HCT116 (cell line): ENCODE measurements around the gene RANBP9. TPM values are rescaled to one million over a fixed set of nuclear protein-coding genes. Genes with fewer than 3 reads are reported as not detected.

ENCODE experiments used
- ATAC-seq: fragments of 200-7000 bp; cut with Tn5 transposase; 2 replicates; pipeline ENCODE4 v1.9.1; 2020; ENCODE audit warnings: mild to moderate bottlenecking, moderate library complexity
- BruUV-seq: library from RNA; stranded (reverse); fragments of 400-500 nt; replicated peaks from 2 replicates; lab custom pipeline; 2021; lab: Mats Ljungman, UMichigan
- CTCF ChIA-PET: fragments of 300-600 bp; sonication (Branson Sonifier 250); formaldehyde crosslinking; loops from one replicate; lab custom pipeline; 2021; ENCODE audit warnings: antibody characterized with exemption; lab: Charles Lee
- POLR2A ChIA-PET: fragments of 300-600, 350-600 bp; sonication (Branson Sonifier 250); formaldehyde crosslinking; loops from one replicate; lab custom pipeline; 2021; ENCODE audit warnings: antibody characterized with exemption; lab: Charles Lee
- RAD21 ChIA-PET, 2 experiments: fragments of 300-600 bp; sonication (Branson Sonifier 250); formaldehyde crosslinking; loops; one replicate each; lab custom pipeline; 2023; ENCODE audit warnings: low total read pairs in 2 of 2; ENCODE audit not compliant: uncharacterized antibody in 2 of 2, unreplicated experiment in 2 of 2, low non-redundant PET in 1 of 2; lab: Charles Lee
- DNase-seq: peaks from one replicate; pipeline ENCODE4 v3.0.0-alpha.2; 2010; ENCODE audit warnings: low read depth, low spot score
- H2AFZ ChIP-seq: fragments of 200-600 bp; shearing (Covaris generic), sonication (generic); 2 replicates; pipeline ENCODE4 v1.6.1; 2017; ENCODE audit warnings: low read depth, mixed run types, mixed read lengths, antibody characterized with exemption, low read length; ENCODE audit not compliant: poor library complexity, severe bottlenecking
- H3K27ac ChIP-seq: 2 replicates; pipeline ENCODE4 v1.5.1; 2012; ENCODE audit warnings: low read depth, low read length
- H3K27me3 ChIP-seq: fragments of 200-600 bp; sonication (generic); 2 replicates; pipeline ENCODE4 v1.6.1; 2016; ENCODE audit warnings: mixed run types, low read length, mixed read lengths; ENCODE audit not compliant: insufficient read depth
- H3K36me3 ChIP-seq, 2 experiments: fragments of 200-500 bp in 1 of 2; fragments of 200-600 bp in 1 of 2; sonication (Bioruptor generic) in 1 of 2; sonication (generic) in 1 of 2; 2 replicates each; pipeline versions ENCODE4 v1.5.1 to v1.6.1; 2014 to 2016; ENCODE audit warnings: low read length in 2 of 2, inconsistent platforms in 1 of 2, mixed read lengths in 1 of 2, mixed run types in 1 of 2; ENCODE audit not compliant: insufficient read depth in 2 of 2, control insufficient read depth in 1 of 2
- H3K4me1 ChIP-seq, 2 experiments: fragments of 200-600 bp in 1 of 2; sonication (generic) in 1 of 2; 2 replicates each; pipeline versions ENCODE4 v1.5.1 to v1.6.1; 2012 to 2017; ENCODE audit warnings: low read length in 2 of 2, inconsistent platforms in 1 of 2, mild to moderate bottlenecking in 1 of 2, mixed read lengths in 1 of 2, mixed run types in 1 of 2, moderate library complexity in 1 of 2; ENCODE audit not compliant: insufficient read depth in 2 of 2, control insufficient read depth in 1 of 2
- H3K4me2 ChIP-seq: fragments of 200-600 bp; sonication (generic); 2 replicates; pipeline ENCODE4 v1.6.1; 2017; ENCODE audit warnings: mixed run types, low read length, mixed read lengths
- H3K4me3 ChIP-seq, 2 experiments: fragments of 200-600 bp in 1 of 2; sonication (generic) in 1 of 2; replicated peaks in 1 of 2; 2 replicates each; pipeline ENCODE4 v1.5.1; 2011 to 2016; ENCODE audit warnings: low read length in 2 of 2, control low read depth in 1 of 2, low read depth in 1 of 2, mild to moderate bottlenecking in 1 of 2, mixed read lengths in 1 of 2, mixed run types in 1 of 2
- H3K79me2 ChIP-seq: fragments of 200-600 bp; sonication (generic); 2 replicates; pipeline ENCODE4 v1.6.1; 2017; ENCODE audit warnings: mild to moderate bottlenecking, mixed run types, low read length, moderate library complexity, mixed read lengths; ENCODE audit not compliant: insufficient read depth
- H3K9ac ChIP-seq: fragments of 200-600 bp; sonication (generic); 2 replicates; pipeline ENCODE4 v1.6.1; 2016; ENCODE audit warnings: low read length, mixed read lengths
- H3K9me2 ChIP-seq: fragments of 200-600 bp; sonication (generic), shearing (Covaris generic); 2 replicates; pipeline ENCODE4 v1.6.1; 2017; ENCODE audit warnings: mixed run types, mild to moderate bottlenecking, moderate library complexity; ENCODE audit not compliant: insufficient read depth
- H3K9me3 ChIP-seq, 2 experiments: fragments of 200-500 bp in 1 of 2; fragments of 200-600 bp in 1 of 2; sonication (Bioruptor generic) in 1 of 2; sonication (generic) in 1 of 2; 2 replicates each; pipeline ENCODE4 v1.6.1; 2014 to 2017; ENCODE audit warnings: low read length in 2 of 2, mixed read lengths in 2 of 2, inconsistent platforms in 1 of 2, low read depth in 1 of 2, mild to moderate bottlenecking in 1 of 2, mixed run types in 1 of 2, moderate library complexity in 1 of 2; ENCODE audit not compliant: control insufficient read depth in 1 of 2, insufficient read depth in 1 of 2
- H4K20me1 ChIP-seq: fragments of 200-600 bp; sonication (generic), shearing (Covaris generic); 2 replicates; pipeline ENCODE4 v1.6.1; 2017; ENCODE audit warnings: mixed run types, mild to moderate bottlenecking, moderate library complexity; ENCODE audit not compliant: insufficient read depth
- CBX3 ChIP-seq: IDR thresholded peaks from 2 replicates; pipeline ENCODE4 v1.6.1; 2012; ENCODE audit warnings: low read depth
- EGR1 ChIP-seq: IDR thresholded peaks from 2 replicates; pipeline ENCODE4 v1.6.1; 2012; ENCODE audit warnings: low read depth
- POLR2AphosphoS5 ChIP-seq: IDR thresholded peaks from 2 replicates; pipeline ENCODE4 v1.6.1; 2011; ENCODE audit warnings: mild to moderate bottlenecking, low read depth, low read length, moderate library complexity
- YY1 ChIP-seq: IDR thresholded peaks from 2 replicates; pipeline ENCODE4 v1.6.1; 2011; ENCODE audit warnings: low read length, low read depth, moderate library complexity, mild to moderate bottlenecking; ENCODE audit not compliant: insufficient replicate concordance; ENCODE audit errors: extremely low read depth
- ZBTB33 ChIP-seq: IDR thresholded peaks from 2 replicates; pipeline ENCODE4 v1.6.1; 2011; ENCODE audit warnings: mild to moderate bottlenecking, low read length, moderate library complexity; ENCODE audit not compliant: insufficient replicate concordance; ENCODE audit errors: extremely low read depth
- ZNF274 ChIP-seq: fragments of 200-500 bp; sonication (Bioruptor generic); IDR thresholded peaks from 2 replicates; pipeline ENCODE4 v1.6.1; 2014; ENCODE audit warnings: mild to moderate bottlenecking, low read depth, low read length, inconsistent platforms
- intact Hi-C: fragments of 100-400 bp; cut with micrococcal nuclease; formaldehyde crosslinking; loops from 2 replicates; pipeline ENCODE4 v1.10.0; 2022
- total RNA-seq: library from RNA; stranded (reverse); gene quantifications from one replicate; pipeline ENCODE4 v1.2.1, GENCODE V29; 2021; ENCODE audit not compliant: unreplicated experiment

The RANBP9 gene
- total RNA-seq, 1 experiment from 2014 or later, result 48.0 TPM

GRCh38 chr6:13661647-13662046 lies 50.0 kb downstream of the RANBP9 start:
- Histone ChIP-seq H3K4me1 (no peaks in the 10 kb centered on the region), H3K79me2 (peaks cover 94% of the 10 kb centered on the region), H3K9me2 (no peaks in the 10 kb centered on the region), H3K36me3 (no peaks in the 10 kb centered on the region), H3K27me3 (no peaks in the 10 kb centered on the region), H3K4me2 (no peak overlapping the region), H3K4me3 (no peak overlapping the region), H3K9ac (no peak overlapping the region), H4K20me1 (peaks cover 7% of the 10 kb centered on the region; the same call in 1 of the 2 replicates), H3K27ac (no peak overlapping the region), H3K9me3 (no peaks in the 10 kb centered on the region), H2AFZ (no peak overlapping the region)
- TF ChIP-seq ZBTB33 (no peak), ZNF274 (no peak)
- ATAC-seq (no peak), DNase-seq (no peak)
- POLR2A ChIA-PET, result no interaction called here
- intact Hi-C loops, result no loop called here
- RAD21 ChIA-PET, result no interaction called here
- BruUV-seq, result no TSS peak
- CTCF ChIA-PET, result no interaction called here

- intact Hi-C loops, result no loop called here
- Histone ChIP-seq H3K79me2 (peaks cover 90% of the 10 kb centered on the region), H3K27ac (no peak overlapping the region)
Measured at GRCh38 chr6:13660893-13661292, 50.7 kb downstream of the RANBP9 start.

More at GRCh38 chr6:13660893-13661292, 50.7 kb downstream of the RANBP9 start:
- CTCF ChIA-PET, result interaction anchor here (1.0 kb wide), 1 partner anchor 36 kb away, joined by 3 read pairs; no protein-coding TSS in a partner anchor
- no peak overlapping the region for H3K9ac ChIP-seq
- no peaks in the 10 kb centered on the region for H3K9me2 ChIP-seq
- H3K36me3 ChIP-seq, result no peaks in the 10 kb centered on the region
- ATAC-seq, result no peak
- H2AFZ ChIP-seq, result no peak overlapping the region
- no peak overlapping the region for H3K4me2 ChIP-seq
- H3K4me3 ChIP-seq, result no peak overlapping the region
- DNase-seq, result no peak
- H3K9me3 ChIP-seq, result no peaks in the 10 kb centered on the region
- no peaks in the 10 kb centered on the region for H3K4me1 ChIP-seq
- peaks cover 7% of the 10 kb centered on the region; the same call in 1 of the 2 replicates for H4K20me1 ChIP-seq
- no peaks in the 10 kb centered on the region for H3K27me3 ChIP-seq
- BruUV-seq, result no TSS peak
- TF ChIP-seq YY1, result no peak
- no peak for TF ChIP-seq EGR1
- TF ChIP-seq CBX3, result no peak
- TF ChIP-seq POLR2AphosphoS5, result no peak
- RAD21 ChIA-PET, result no interaction called here
- POLR2A ChIA-PET, result no interaction called here
